Measurements from ENCODE around the gene TNFRSF25.

The TNFRSF25 gene, protein sequence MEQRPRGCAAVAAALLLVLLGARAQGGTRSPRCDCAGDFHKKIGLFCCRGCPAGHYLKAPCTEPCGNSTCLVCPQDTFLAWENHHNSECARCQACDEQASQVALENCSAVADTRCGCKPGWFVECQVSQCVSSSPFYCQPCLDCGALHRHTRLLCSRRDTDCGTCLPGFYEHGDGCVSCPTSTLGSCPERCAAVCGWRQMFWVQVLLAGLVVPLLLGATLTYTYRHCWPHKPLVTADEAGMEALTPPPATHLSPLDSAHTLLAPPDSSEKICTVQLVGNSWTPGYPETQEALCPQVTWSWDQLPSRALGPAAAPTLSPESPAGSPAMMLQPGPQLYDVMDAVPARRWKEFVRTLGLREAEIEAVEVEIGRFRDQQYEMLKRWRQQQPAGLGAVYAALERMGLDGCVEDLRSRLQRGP

GRCh38 chr1:6466023-6466422, at the start of gene TNFRSF25:
Gene TNFRSF25 (minus strand): TSS chr1:6466173. CDS start chr1:6466107, 66 bp downstream.
- FAIRE-seq = no peak

DNA sequence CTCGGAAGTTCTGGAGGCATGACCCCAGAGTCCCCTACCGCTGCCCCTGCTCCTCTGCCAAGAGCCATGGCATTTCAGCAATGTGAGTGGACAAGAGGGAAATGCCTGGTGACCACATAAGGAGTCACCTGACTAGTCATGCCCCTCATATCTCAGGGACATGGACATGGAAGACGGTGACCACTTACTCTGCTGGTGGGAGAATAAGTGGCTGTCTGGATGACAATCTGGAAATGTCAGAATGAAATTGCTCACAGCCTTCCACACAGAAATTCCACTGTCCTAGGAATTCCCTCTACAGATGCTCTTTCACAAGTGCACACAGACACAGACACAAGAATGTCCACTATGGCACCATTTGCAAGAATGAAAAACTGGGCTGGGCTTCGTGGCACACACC, 49.8 kb upstream of the TNFRSF25 start:
- DNase-seq (ENCODE audit: insufficient read length, low spot score) = no peak
- no peak for FAIRE-seq
- TF ChIP-seq, protein P1, sequence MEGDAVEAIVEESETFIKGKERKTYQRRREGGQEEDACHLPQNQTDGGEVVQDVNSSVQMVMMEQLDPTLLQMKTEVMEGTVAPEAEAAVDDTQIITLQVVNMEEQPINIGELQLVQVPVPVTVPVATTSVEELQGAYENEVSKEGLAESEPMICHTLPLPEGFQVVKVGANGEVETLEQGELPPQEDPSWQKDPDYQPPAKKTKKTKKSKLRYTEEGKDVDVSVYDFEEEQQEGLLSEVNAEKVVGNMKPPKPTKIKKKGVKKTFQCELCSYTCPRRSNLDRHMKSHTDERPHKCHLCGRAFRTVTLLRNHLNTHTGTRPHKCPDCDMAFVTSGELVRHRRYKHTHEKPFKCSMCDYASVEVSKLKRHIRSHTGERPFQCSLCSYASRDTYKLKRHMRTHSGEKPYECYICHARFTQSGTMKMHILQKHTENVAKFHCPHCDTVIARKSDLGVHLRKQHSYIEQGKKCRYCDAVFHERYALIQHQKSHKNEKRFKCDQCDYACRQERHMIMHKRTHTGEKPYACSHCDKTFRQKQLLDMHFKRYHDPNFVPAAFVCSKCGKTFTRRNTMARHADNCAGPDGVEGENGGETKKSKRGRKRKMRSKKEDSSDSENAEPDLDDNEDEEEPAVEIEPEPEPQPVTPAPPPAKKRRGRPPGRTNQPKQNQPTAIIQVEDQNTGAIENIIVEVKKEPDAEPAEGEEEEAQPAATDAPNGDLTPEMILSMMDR (IDR thresholded peaks at IDR 0.05; ENCODE audit: insufficient read depth, missing control alignments) = no peak

More at GRCh38 chr1:6466023-6466422, at the start of gene TNFRSF25:
- DNase-seq (ENCODE audit: insufficient read length, low spot score) = no peak
- TF ChIP-seq, protein P1 (IDR thresholded peaks at IDR 0.05; ENCODE audit: insufficient read depth, missing control alignments) = no peak

GRCh38 chr1:6513320-6513801, 47.4 kb upstream of the TNFRSF25 start:
- TF ChIP-seq, protein P1 (IDR thresholded peaks at IDR 0.05; ENCODE audit: insufficient read depth, missing control alignments) = no peak
- DNase-seq (ENCODE audit: insufficient read length, low spot score) = no peak
- no peak for FAIRE-seq

- DNase-seq (ENCODE audit: insufficient read length, low spot score) = no peak
- TF ChIP-seq, protein P1 (IDR thresholded peaks at IDR 0.05; ENCODE audit: insufficient read depth, missing control alignments) = no peak
- no peak for FAIRE-seq
Measured at GRCh38 chr1:6512908-6513280, 46.9 kb upstream of the TNFRSF25 start.

DNA sequence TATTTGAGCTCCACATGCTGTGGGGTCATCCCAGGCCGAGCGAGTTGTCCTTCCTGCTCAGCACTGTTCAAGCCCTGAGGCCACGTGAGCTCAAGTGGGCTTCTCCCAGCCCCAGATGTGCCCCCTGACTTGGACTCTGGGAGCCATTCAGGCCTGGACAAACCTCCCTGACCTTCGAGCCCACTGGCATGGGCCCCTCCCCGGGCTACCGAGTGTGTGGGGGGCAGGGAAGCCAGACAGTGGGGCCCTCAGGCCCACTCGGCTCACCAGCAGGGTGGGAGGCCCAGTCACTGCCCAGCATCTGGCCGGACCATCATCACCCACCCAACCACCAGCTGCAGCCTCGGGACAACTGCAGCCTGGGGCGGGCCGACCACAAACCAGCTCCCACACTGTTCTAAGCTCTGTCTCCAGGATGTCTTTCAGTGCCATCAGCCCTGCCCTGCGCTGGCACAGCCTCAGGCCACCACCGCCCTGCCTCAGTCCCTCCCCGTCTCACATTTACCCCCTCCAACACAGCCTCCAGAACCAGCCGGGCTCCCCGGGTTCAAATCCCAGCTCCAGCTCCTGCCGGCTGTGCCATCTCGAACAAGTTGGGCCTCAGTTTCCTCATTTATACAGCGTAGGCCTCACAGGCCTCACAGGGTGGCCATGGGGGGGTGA, 46.4 kb upstream of the TNFRSF25 start:
- TF ChIP-seq, protein P1 (IDR thresholded peaks at IDR 0.05; ENCODE audit: insufficient read depth, missing control alignments) = no peak
- no peak for FAIRE-seq
- no peak for DNase-seq (ENCODE audit: insufficient read length, low spot score)

GRCh38 chr1:6511561-6512244, 45.7 kb upstream of the TNFRSF25 start:
- FAIRE-seq (no peak), DNase-seq (ENCODE audit: insufficient read length, low spot score) (no peak)
- TF ChIP-seq, protein P1 (IDR thresholded peaks at IDR 0.05; ENCODE audit: insufficient read depth, missing control alignments) = no peak
